HCT116 (cell line): ENCODE results near the gene CIC. TPM values are rescaled to one million over a fixed set of nuclear protein-coding genes. Genes with fewer than 3 reads are reported as not detected.
"Not testable (repeated sequence)": the region's sequence is repeated elsewhere in the genome, so short reads cannot be mapped to it uniquely, and the experiment has no call there.

ENCODE experiments used
- ATAC-seq: fragments of 200-7000 bp; cut with Tn5 transposase; 2 replicates; pipeline ENCODE4 v1.9.1; 2020; ENCODE audit warnings: mild to moderate bottlenecking, moderate library complexity
- BruUV-seq: library from RNA; stranded (reverse); fragments of 400-500 nt; replicated peaks from 2 replicates; lab custom pipeline; 2021; lab: Mats Ljungman, UMichigan
- CTCF ChIA-PET: fragments of 300-600 bp; sonication (Branson Sonifier 250); formaldehyde crosslinking; loops from one replicate; lab custom pipeline; 2021; ENCODE audit warnings: antibody characterized with exemption; lab: Charles Lee
- POLR2A ChIA-PET: fragments of 300-600, 350-600 bp; sonication (Branson Sonifier 250); formaldehyde crosslinking; loops from one replicate; lab custom pipeline; 2021; ENCODE audit warnings: antibody characterized with exemption; lab: Charles Lee
- RAD21 ChIA-PET, 2 experiments: fragments of 300-600 bp; sonication (Branson Sonifier 250); formaldehyde crosslinking; loops; one replicate each; lab custom pipeline; 2023; ENCODE audit warnings: low total read pairs in 2 of 2; ENCODE audit not compliant: uncharacterized antibody in 2 of 2, unreplicated experiment in 2 of 2, low non-redundant PET in 1 of 2; lab: Charles Lee
- DNase-seq: peaks from one replicate; pipeline ENCODE4 v3.0.0-alpha.2; 2010; ENCODE audit warnings: low read depth, low spot score
- H2AFZ ChIP-seq: fragments of 200-600 bp; shearing (Covaris generic), sonication (generic); 2 replicates; pipeline ENCODE4 v1.6.1; 2017; ENCODE audit warnings: low read depth, mixed run types, mixed read lengths, antibody characterized with exemption, low read length; ENCODE audit not compliant: poor library complexity, severe bottlenecking
- H3K27ac ChIP-seq: 2 replicates; pipeline ENCODE4 v1.5.1; 2012; ENCODE audit warnings: low read depth, low read length
- H3K27me3 ChIP-seq: fragments of 200-600 bp; sonication (generic); 2 replicates; pipeline ENCODE4 v1.6.1; 2016; ENCODE audit warnings: mixed run types, low read length, mixed read lengths; ENCODE audit not compliant: insufficient read depth
- H3K36me3 ChIP-seq, 2 experiments: fragments of 200-500 bp in 1 of 2; fragments of 200-600 bp in 1 of 2; sonication (Bioruptor generic) in 1 of 2; sonication (generic) in 1 of 2; 2 replicates each; pipeline versions ENCODE4 v1.5.1 to v1.6.1; 2014 to 2016; ENCODE audit warnings: low read length in 2 of 2, inconsistent platforms in 1 of 2, mixed read lengths in 1 of 2, mixed run types in 1 of 2; ENCODE audit not compliant: insufficient read depth in 2 of 2, control insufficient read depth in 1 of 2
- H3K4me1 ChIP-seq, 2 experiments: fragments of 200-600 bp in 1 of 2; sonication (generic) in 1 of 2; 2 replicates each; pipeline versions ENCODE4 v1.5.1 to v1.6.1; 2012 to 2017; ENCODE audit warnings: low read length in 2 of 2, inconsistent platforms in 1 of 2, mild to moderate bottlenecking in 1 of 2, mixed read lengths in 1 of 2, mixed run types in 1 of 2, moderate library complexity in 1 of 2; ENCODE audit not compliant: insufficient read depth in 2 of 2, control insufficient read depth in 1 of 2
- H3K4me2 ChIP-seq: fragments of 200-600 bp; sonication (generic); 2 replicates; pipeline ENCODE4 v1.6.1; 2017; ENCODE audit warnings: mixed run types, low read length, mixed read lengths
- H3K4me3 ChIP-seq, 2 experiments: fragments of 200-600 bp in 1 of 2; sonication (generic) in 1 of 2; replicated peaks in 1 of 2; 2 replicates each; pipeline ENCODE4 v1.5.1; 2011 to 2016; ENCODE audit warnings: low read length in 2 of 2, control low read depth in 1 of 2, low read depth in 1 of 2, mild to moderate bottlenecking in 1 of 2, mixed read lengths in 1 of 2, mixed run types in 1 of 2
- H3K79me2 ChIP-seq: fragments of 200-600 bp; sonication (generic); 2 replicates; pipeline ENCODE4 v1.6.1; 2017; ENCODE audit warnings: mild to moderate bottlenecking, mixed run types, low read length, moderate library complexity, mixed read lengths; ENCODE audit not compliant: insufficient read depth
- H3K9ac ChIP-seq: fragments of 200-600 bp; sonication (generic); 2 replicates; pipeline ENCODE4 v1.6.1; 2016; ENCODE audit warnings: low read length, mixed read lengths
- H3K9me2 ChIP-seq: fragments of 200-600 bp; sonication (generic), shearing (Covaris generic); 2 replicates; pipeline ENCODE4 v1.6.1; 2017; ENCODE audit warnings: mixed run types, mild to moderate bottlenecking, moderate library complexity; ENCODE audit not compliant: insufficient read depth
- H3K9me3 ChIP-seq, 2 experiments: fragments of 200-500 bp in 1 of 2; fragments of 200-600 bp in 1 of 2; sonication (Bioruptor generic) in 1 of 2; sonication (generic) in 1 of 2; 2 replicates each; pipeline ENCODE4 v1.6.1; 2014 to 2017; ENCODE audit warnings: low read length in 2 of 2, mixed read lengths in 2 of 2, inconsistent platforms in 1 of 2, low read depth in 1 of 2, mild to moderate bottlenecking in 1 of 2, mixed run types in 1 of 2, moderate library complexity in 1 of 2; ENCODE audit not compliant: control insufficient read depth in 1 of 2, insufficient read depth in 1 of 2
- H4K20me1 ChIP-seq: fragments of 200-600 bp; sonication (generic), shearing (Covaris generic); 2 replicates; pipeline ENCODE4 v1.6.1; 2017; ENCODE audit warnings: mixed run types, mild to moderate bottlenecking, moderate library complexity; ENCODE audit not compliant: insufficient read depth
- CTCF ChIP-seq, 3 experiments: fragments of 200-600 bp in 1 of 3; sonication (generic) in 1 of 3; IDR thresholded peaks in 2 of 3; conservative IDR thresholded peaks in 1 of 3; 2 replicates each; pipeline ENCODE4 v1.5.1; 2012 to 2017; ENCODE audit warnings: low read depth in 2 of 3, low read length in 2 of 3, antibody characterized with exemption in 1 of 3, borderline replicate concordance in 1 of 3, control low read depth in 1 of 3, mild to moderate bottlenecking in 1 of 3, mixed read lengths in 1 of 3, mixed run types in 1 of 3, moderate library complexity in 1 of 3; ENCODE audit not compliant: insufficient read depth in 1 of 3
- JUND ChIP-seq: IDR thresholded peaks from 2 replicates; pipeline ENCODE4 v1.6.1; 2012
- POLR2A ChIP-seq: IDR thresholded peaks from 2 replicates; pipeline ENCODE4 v1.7.0; 2011; ENCODE audit warnings: borderline replicate concordance; ENCODE audit not compliant: insufficient read depth, insufficient read length; ENCODE audit errors: extremely low read depth
- SRF ChIP-seq: IDR thresholded peaks from 2 replicates; pipeline ENCODE4 v1.6.1; 2012; ENCODE audit warnings: low read depth
- ZNF274 ChIP-seq: fragments of 200-500 bp; sonication (Bioruptor generic); IDR thresholded peaks from 2 replicates; pipeline ENCODE4 v1.6.1; 2014; ENCODE audit warnings: mild to moderate bottlenecking, low read depth, low read length, inconsistent platforms
- intact Hi-C: fragments of 100-400 bp; cut with micrococcal nuclease; formaldehyde crosslinking; loops from 2 replicates; pipeline ENCODE4 v1.10.0; 2022
- total RNA-seq: library from RNA; stranded (reverse); gene quantifications from one replicate; pipeline ENCODE4 v1.2.1, GENCODE V29; 2021; ENCODE audit not compliant: unreplicated experiment
- TF ChIP-seq, protein P1 (sequence below): IDR thresholded peaks from 2 replicates; pipeline ENCODE4 v1.6.1; 2011; ENCODE audit warnings: mild to moderate bottlenecking, low read length, moderate library complexity; ENCODE audit not compliant: insufficient replicate concordance; ENCODE audit errors: extremely low read depth
- TF ChIP-seq, protein P2 (sequence below): IDR thresholded peaks from 2 replicates; pipeline ENCODE4 v1.6.1; 2012; ENCODE audit warnings: low read depth

Gene CIC
- total RNA-seq, 1 experiment from 2014 or later, result 52.0 TPM

DNA sequence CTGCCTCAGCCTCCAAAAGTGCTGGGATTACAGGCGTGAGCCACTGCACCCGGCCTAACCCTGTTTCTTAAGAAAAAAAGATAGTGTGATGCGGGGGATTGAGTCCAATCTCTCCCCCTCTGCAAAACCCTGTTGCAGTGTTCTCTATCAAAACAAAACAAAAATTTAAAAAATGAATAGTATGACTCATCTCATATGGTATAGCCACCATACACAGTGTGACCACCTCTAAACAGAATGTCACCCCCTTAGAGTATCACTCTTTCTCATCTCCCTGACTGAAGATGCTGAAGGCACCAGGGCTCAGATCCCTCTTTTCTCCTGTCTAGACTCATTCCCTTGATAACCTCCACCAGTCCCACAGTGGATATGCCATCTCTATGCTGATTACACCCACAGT, 7.3 kb upstream of the CIC start:
- ATAC-seq, result no peak
- no peak overlapping the region for H3K9ac ChIP-seq
- no peak for TF ChIP-seq SRF
- TF ChIP-seq, protein P1, sequence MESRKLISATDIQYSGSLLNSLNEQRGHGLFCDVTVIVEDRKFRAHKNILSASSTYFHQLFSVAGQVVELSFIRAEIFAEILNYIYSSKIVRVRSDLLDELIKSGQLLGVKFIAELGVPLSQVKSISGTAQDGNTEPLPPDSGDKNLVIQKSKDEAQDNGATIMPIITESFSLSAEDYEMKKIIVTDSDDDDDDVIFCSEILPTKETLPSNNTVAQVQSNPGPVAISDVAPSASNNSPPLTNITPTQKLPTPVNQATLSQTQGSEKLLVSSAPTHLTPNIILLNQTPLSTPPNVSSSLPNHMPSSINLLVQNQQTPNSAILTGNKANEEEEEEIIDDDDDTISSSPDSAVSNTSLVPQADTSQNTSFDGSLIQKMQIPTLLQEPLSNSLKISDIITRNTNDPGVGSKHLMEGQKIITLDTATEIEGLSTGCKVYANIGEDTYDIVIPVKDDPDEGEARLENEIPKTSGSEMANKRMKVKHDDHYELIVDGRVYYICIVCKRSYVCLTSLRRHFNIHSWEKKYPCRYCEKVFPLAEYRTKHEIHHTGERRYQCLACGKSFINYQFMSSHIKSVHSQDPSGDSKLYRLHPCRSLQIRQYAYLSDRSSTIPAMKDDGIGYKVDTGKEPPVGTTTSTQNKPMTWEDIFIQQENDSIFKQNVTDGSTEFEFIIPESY, result no peak
- TF ChIP-seq JUND, result no peak
- TF ChIP-seq, protein P2, sequence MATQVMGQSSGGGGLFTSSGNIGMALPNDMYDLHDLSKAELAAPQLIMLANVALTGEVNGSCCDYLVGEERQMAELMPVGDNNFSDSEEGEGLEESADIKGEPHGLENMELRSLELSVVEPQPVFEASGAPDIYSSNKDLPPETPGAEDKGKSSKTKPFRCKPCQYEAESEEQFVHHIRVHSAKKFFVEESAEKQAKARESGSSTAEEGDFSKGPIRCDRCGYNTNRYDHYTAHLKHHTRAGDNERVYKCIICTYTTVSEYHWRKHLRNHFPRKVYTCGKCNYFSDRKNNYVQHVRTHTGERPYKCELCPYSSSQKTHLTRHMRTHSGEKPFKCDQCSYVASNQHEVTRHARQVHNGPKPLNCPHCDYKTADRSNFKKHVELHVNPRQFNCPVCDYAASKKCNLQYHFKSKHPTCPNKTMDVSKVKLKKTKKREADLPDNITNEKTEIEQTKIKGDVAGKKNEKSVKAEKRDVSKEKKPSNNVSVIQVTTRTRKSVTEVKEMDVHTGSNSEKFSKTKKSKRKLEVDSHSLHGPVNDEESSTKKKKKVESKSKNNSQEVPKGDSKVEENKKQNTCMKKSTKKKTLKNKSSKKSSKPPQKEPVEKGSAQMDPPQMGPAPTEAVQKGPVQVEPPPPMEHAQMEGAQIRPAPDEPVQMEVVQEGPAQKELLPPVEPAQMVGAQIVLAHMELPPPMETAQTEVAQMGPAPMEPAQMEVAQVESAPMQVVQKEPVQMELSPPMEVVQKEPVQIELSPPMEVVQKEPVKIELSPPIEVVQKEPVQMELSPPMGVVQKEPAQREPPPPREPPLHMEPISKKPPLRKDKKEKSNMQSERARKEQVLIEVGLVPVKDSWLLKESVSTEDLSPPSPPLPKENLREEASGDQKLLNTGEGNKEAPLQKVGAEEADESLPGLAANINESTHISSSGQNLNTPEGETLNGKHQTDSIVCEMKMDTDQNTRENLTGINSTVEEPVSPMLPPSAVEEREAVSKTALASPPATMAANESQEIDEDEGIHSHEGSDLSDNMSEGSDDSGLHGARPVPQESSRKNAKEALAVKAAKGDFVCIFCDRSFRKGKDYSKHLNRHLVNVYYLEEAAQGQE, result no peak
- no peak for TF ChIP-seq ZNF274
- TF ChIP-seq POLR2A, result no peak
- no peak for TF ChIP-seq CTCF (IDR thresholded peaks at IDR 0.05 in 2 of 3, conservative IDR thresholded peaks at IDR 0.05 in 1 of 3; ENCODE audit: borderline replicate concordance in 1 of 3, insufficient read depth in 1 of 3, low read depth in 2 of 3, low read length in 2 of 3)
- no peaks in the 10 kb centered on the region for H4K20me1 ChIP-seq
- H3K9me2 ChIP-seq, result no peaks in the 10 kb centered on the region
- POLR2A ChIA-PET, result no interaction called here
- no peaks in the 10 kb centered on the region for H3K36me3 ChIP-seq
- CTCF ChIA-PET, result no interaction called here
- no peak overlapping the region for H3K27ac ChIP-seq
- H3K79me2 ChIP-seq, result no peaks in the 10 kb centered on the region
- H3K4me2 ChIP-seq, result no peak overlapping the region
- BruUV-seq, result no TSS peak
- no peak overlapping the region for H2AFZ ChIP-seq
- RAD21 ChIA-PET, result no interaction called here
- no peak overlapping the region for H3K4me3 ChIP-seq
- no peaks in the 10 kb centered on the region for H3K27me3 ChIP-seq
- DNase-seq, result no peak
- peaks cover 23 to 26% of the 10 kb centered on the region in 2 experiments for H3K4me1 ChIP-seq
- intact Hi-C loops, result no loop called here
- H3K9me3 ChIP-seq, result no peaks in the 10 kb centered on the region

DNA sequence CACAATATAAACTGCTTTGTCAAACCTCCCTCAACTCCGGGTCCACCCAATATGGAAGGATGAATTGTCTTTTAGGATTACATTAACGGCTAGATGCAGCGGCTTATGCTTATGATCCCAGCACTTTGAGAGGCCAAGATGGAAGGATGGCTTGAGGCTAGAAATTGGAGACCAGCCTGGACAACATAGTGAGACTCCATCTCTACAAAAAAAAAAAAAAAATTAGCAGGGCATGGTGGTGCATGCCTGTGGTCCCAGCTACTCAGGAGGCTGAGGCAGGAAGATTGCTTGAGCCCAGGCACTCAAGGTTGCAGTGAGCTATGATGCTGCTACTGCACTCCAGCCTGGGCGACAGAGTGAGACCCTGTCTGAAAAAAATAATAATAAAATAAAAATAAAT, 2.9 kb upstream of the CIC start:
- H3K27ac ChIP-seq, ATAC-seq, BruUV-seq, intact Hi-C loops, H2AFZ ChIP-seq, H3K9me3 ChIP-seq, H4K20me1 ChIP-seq, DNase-seq, CTCF ChIA-PET, H3K36me3 ChIP-seq, H3K9me2 ChIP-seq, H3K9ac ChIP-seq, H3K27me3 ChIP-seq, H3K4me2 ChIP-seq, H3K4me3 ChIP-seq: not testable (repeated sequence)
- Histone ChIP-seq H3K79me2 (peaks cover 13% of the 10 kb centered on the region), H3K4me1 (peaks cover 20 to 29% of the 10 kb centered on the region in 2 experiments)
- POLR2A ChIA-PET, result interaction anchor here (1.1 kb wide), 1 partner anchor 23 kb away, joined by 4 read pairs; no protein-coding TSS in a partner anchor
- RAD21 ChIA-PET, result interaction anchor here in 1 of 2 experiments (0.5 kb wide), 1 partner anchor 8 kb away, joined by 3 read pairs; no protein-coding TSS in a partner anchor
